Activated T-cell treated with anti-CD3 and anti-CD28 coated beads, Interleukin-2, amount 50 U/mL, for 72 hours (primary cell): ENCODE measurements around the gene SORBS1. TPM values are rescaled to one million over a fixed set of nuclear protein-coding genes. Genes with fewer than 3 reads are reported as not detected.

Experiments used
- ATAC-seq, 2 donors: fragments of 150-1000 bp; cut with Tn5 transposase; replicated peaks in 1 of 2; 2 replicates each; pipeline ENCODE4 v1.10.0; 2021; ENCODE audit warnings: moderate library complexity in 2 of 2, mild to moderate bottlenecking in 1 of 2
- DNase-seq, 2 donors: peaks; one replicate each; pipeline ENCODE4 v3.0.0; 2021 to 2022; ENCODE audit warnings: mixed read lengths in 1 of 2
- H3K27ac Mint-ChIP-seq: one replicate; pipeline ENCODE4 v1.8.0; 2022; ENCODE audit warnings: mild to moderate bottlenecking, moderate library complexity, mixed read lengths
- H3K27me3 Mint-ChIP-seq: one replicate; pipeline ENCODE4 v1.8.0; 2022; ENCODE audit warnings: low read depth, mixed read lengths
- H3K36me3 Mint-ChIP-seq, 2 donors: one replicate each; pipeline ENCODE4 v1.8.0; 2022; ENCODE audit warnings: mixed read lengths in 2 of 2, mild to moderate bottlenecking in 1 of 2; ENCODE audit not compliant: insufficient read depth in 2 of 2
- H3K4me1 Mint-ChIP-seq: one replicate; pipeline ENCODE4 v1.8.0; 2022; ENCODE audit warnings: low read depth, mixed read lengths
- H3K4me3 Mint-ChIP-seq, 2 donors: one replicate each; pipeline ENCODE4 v1.8.0; 2022; ENCODE audit warnings: mild to moderate bottlenecking in 2 of 2, mixed read lengths in 2 of 2, moderate library complexity in 2 of 2
- H3K9me3 Mint-ChIP-seq, 2 donors: one replicate each; pipeline ENCODE4 v1.8.0; 2022; ENCODE audit warnings: mixed read lengths in 2 of 2
- total RNA-seq, 2 donors: library from RNA; stranded (reverse); gene quantifications; one replicate each; pipeline ENCODE4 v1.2.3, GENCODE V29; 2022

The SORBS1 gene
- total RNA-seq, 2 donors from 2014 or later, result 1.2 to 2.4 TPM

DNA sequence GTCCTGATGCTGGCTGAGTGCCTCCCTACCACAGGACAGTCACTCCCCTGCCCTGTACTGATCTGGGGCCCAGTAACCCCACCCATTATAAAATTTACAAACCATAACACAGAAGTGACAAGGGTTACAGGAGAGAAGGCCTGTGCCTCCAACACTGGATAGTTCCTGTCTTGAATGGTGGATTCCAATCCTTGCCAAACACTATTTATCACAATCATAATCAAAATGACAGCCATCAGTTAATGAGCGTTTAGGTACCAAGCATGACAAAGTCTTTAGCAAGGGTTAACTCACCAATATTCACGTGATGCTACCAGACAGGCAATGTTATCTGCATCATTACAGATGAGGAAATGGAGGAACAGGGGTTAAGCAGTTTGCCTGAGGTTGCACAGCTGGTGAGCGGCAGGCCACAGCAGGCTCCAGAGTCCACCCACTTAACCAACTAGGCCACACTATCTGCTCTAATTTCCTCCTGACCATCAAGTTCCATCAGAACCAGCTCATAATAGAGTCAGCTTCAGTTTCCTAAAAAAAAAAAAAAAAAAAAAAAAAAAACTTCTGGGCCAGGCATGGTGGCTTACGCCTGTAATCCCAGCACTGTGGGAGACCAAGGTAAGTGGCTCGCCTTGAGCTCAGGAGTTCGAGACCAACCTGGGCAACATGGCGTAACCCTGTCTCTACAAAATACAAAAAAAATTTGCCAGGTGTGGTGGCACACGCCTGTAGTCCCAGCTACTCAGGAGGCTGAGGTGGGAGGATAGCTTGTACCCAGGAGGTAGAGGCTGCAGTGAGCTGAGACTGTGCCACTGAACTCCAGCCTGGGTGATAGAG lies 284.6 kb downstream of the SORBS1 start:
- Mint-ChIP-seq H3K9me3 (no peaks in the 10 kb centered on the region), H3K27ac (no peak overlapping the region), H3K4me3 (no peak overlapping the region), H3K4me1 (no peaks in the 10 kb centered on the region), H3K27me3 (no peaks in the 10 kb centered on the region), H3K36me3 (no peaks in the 10 kb centered on the region)
- ATAC-seq, result no peak
- no peak for DNase-seq

DNA sequence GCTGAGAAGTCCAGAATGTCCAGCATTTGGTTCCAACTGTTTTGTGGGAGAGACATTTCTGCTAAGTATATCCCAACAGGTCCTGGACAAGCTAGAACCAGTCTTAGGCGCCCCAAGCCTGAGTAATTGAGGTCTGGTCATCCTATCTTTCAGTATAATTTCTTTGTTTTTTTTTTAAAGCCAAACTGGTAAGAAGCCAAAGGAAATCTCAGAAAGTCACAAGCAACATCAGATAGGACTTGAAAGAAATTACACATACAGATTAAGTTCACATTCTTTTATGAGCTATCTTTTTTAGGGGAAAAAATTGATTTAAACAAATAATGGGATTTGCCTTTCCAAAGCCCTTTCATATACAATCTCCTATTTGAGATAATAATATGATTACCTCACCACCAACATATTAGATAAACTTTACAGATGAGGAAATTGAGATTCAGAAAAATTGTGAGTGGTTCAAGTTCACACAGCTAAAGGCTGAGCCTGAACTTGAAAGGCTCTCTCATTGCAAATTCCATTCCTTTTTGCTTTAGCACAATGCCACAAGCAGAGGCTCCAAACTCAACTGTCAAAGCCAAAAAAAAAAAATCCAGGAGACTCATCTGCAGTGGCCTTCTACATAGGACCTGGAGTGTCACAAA lies 285.3 kb downstream of the SORBS1 start:
- Mint-ChIP-seq H3K27ac (no peak overlapping the region), H3K27me3 (no peaks in the 10 kb centered on the region), H3K4me3 (no peak overlapping the region), H3K36me3 (no peaks in the 10 kb centered on the region), H3K9me3 (no peaks in the 10 kb centered on the region), H3K4me1 (no peaks in the 10 kb centered on the region)
- DNase-seq (no peak), ATAC-seq (no peak)

DNA sequence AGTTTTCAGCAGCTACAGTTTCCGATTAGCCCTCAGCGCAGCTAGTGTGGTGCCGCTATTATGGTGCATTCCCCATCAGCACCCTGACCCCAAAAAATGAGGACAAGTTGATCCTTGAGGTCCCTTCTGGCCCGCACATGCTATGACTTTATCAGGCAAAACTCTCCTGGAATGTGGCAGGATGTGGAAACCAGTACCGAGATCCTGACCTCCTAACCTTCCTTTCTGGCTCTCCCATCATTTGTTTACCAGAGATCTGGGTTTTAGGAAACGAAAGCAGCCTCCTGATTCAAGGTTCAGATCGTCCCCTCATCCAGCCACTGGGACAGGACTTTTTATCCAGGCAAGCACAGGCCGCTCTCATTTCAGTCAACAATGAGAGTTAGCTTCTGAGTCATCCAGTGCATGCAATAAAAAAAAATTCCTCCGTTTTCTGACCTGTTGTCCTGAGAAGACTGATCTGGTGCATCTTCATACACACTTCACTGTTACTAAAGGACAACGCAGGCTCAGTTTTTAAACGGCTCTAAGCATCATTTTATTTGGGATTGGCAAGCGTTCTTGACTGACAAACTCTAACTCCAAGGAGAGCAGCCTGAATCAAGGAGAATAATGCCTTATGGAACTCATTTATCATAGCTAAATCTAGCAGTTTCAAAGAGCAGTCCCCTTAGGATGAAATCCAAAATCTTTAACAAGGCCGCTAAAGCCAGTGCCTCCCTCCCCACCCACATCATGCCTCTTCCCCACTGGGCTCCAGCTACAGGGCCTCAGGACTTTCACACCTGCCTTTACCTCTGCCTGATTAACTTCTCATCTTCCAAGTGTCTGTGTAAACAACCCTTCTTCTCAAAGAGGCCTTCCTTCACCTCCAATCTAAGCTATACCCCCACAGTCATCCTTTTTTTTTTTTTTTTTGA lies 287.5 kb downstream of the SORBS1 start:
- H3K4me3 Mint-ChIP-seq, result no peak overlapping the region
- H3K36me3 Mint-ChIP-seq, result no peaks in the 10 kb centered on the region
- no peak overlapping the region for H3K27ac Mint-ChIP-seq
- no peaks in the 10 kb centered on the region for H3K4me1 Mint-ChIP-seq
- no peaks in the 10 kb centered on the region for H3K9me3 Mint-ChIP-seq
- DNase-seq, result no peak
- no peak for ATAC-seq
- no peaks in the 10 kb centered on the region for H3K27me3 Mint-ChIP-seq

DNA sequence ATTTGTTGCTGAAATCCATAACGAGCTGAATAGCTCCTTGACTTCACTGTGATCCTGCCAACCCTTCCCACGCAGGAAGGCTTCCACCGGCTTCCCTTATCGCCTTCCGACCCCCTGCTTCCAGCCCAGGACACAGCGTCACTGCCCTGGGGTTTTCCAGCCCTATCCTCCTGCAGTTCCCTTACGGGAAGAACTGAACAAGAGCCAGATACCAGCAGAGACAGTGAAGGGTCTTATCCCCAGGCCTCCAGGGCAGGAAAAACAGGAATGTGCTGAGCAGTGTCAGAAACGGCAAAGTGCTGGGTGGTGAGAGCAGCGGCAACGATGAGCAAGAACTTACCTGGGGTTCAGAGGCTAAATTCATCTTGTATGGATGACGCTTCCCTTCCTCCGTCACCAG lies 292.7 kb downstream of the SORBS1 start:
- no peaks in the 10 kb centered on the region for H3K27me3 Mint-ChIP-seq
- no peaks in the 10 kb centered on the region for H3K36me3 Mint-ChIP-seq
- no peak overlapping the region for H3K27ac Mint-ChIP-seq
- no peaks in the 10 kb centered on the region for H3K4me1 Mint-ChIP-seq
- DNase-seq, result no peak
- no peaks in the 10 kb centered on the region for H3K9me3 Mint-ChIP-seq
- no peak for ATAC-seq
- H3K4me3 Mint-ChIP-seq, result no peak overlapping the region

DNA sequence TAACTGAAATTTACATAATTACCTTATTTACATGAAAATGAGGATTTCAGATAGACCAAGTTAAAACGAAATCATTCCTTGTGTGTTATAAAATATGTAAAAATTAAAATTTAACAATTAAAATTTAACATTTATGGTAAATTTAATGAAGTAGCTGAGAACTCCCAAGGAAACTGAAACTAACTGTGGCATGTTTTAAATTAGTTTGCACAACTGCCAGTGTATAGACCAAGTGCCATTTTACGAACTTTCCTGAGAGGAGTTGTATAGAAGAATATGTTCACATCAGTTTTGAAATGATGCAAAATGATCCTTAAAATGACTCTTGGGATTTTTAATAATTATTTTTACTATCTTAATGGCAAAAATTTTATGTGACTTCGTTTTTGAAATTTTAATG lies 293.9 kb downstream of the SORBS1 start:
- H3K9me3 Mint-ChIP-seq, result no peaks in the 10 kb centered on the region
- H3K36me3 Mint-ChIP-seq, result no peaks in the 10 kb centered on the region
- H3K27ac Mint-ChIP-seq, result no peak overlapping the region
- H3K4me3 Mint-ChIP-seq, result no peak overlapping the region
- H3K4me1 Mint-ChIP-seq, result no peaks in the 10 kb centered on the region
- DNase-seq, result no peak
- ATAC-seq, result no peak
- no peaks in the 10 kb centered on the region for H3K27me3 Mint-ChIP-seq

DNA sequence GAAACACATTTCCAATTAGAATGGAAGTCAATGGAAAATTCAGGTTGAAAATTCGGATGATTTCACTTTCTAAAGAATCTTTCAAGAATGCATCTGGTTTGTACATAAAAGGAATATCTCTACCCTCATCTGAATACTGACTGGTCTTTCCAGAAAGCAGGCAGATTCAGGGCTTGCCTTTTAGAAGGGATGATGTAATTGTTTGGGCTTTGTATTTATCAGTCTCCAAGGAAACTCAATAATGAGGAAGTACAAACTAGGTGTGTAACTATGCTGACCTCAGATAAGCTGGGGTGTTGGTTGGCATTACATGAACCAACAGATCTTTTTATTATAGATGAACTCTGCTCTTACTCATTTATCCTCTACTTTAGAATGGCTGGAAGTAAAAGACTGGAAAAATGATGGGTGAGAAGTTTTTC lies 294.5 kb downstream of the SORBS1 start:
- DNase-seq, result no peak
- ATAC-seq, result no peak
- Mint-ChIP-seq H3K4me1 (no peaks in the 10 kb centered on the region), H3K27me3 (no peaks in the 10 kb centered on the region), H3K36me3 (no peaks in the 10 kb centered on the region), H3K27ac (no peak overlapping the region), H3K4me3 (no peak overlapping the region), H3K9me3 (no peaks in the 10 kb centered on the region)

DNA sequence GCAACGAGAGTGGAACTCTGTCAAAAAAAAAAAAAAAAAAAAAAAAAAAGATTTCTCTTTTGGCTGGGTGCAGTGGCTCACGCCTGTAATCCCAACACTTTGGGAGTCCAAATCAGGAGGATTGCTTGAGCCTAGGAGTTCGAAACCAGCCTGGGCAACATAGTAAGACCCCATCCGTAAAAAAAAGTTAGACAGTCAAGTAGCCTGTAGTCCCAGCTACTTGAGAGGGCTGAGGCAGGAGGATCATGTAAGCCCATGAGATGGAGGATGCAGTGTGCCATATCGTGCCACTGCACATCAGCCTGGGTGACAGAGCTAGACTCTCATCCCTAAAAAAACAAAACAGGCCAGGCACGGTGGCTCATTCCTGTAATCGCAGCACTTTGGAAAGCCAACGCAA lies 295.6 kb downstream of the SORBS1 start:
- Mint-ChIP-seq H3K27ac (no peak overlapping the region), H3K4me1 (no peaks in the 10 kb centered on the region), H3K36me3 (no peaks in the 10 kb centered on the region), H3K4me3 (no peak overlapping the region), H3K27me3 (no peaks in the 10 kb centered on the region), H3K9me3 (no peaks in the 10 kb centered on the region)
- DNase-seq (no peak), ATAC-seq (no peak)

DNA sequence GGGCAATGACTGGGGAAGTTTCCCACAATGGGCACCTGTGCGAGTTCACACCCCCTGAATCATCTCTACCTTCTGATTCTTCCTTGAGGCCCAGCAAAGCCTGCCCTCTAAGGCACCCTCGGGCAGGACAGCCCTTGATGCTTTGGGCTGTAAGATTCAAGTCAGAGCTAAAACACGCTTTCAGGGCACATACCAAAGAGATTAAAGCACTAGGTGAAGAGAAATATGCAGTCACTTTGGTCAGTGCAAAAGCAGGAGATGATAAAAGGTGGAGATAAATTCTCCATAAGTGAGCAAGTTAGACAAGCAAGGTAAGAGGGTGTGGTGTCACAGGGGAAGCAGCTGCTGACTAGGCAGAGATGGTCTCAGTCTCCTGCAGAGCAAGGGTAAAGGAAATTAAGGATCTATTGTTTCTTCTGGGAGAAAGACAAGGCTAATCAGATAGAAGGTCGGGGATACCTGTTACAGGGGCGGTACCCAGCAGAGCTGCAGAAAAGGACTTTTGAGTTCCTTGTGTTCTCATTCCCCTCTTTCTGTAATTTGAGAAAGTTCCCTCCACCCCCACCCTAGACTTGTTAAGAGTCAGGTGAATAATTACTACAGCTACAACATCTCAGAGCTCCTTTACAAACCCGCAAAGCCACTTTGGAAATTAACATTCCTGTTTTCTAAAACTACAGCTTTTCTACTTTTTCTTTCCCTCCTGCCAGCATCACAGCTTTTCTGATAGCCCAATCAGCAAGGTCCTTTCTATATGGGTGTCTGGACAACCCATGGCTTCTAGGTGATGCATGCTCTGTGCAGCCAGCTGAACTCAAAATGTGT lies 296.7 kb downstream of the SORBS1 start:
- Mint-ChIP-seq H3K27ac (no peak overlapping the region), H3K9me3 (no peaks in the 10 kb centered on the region), H3K4me3 (no peak overlapping the region), H3K27me3 (no peaks in the 10 kb centered on the region), H3K36me3 (no peaks in the 10 kb centered on the region), H3K4me1 (no peaks in the 10 kb centered on the region)
- ATAC-seq (no peak), DNase-seq (no peak)

DNA sequence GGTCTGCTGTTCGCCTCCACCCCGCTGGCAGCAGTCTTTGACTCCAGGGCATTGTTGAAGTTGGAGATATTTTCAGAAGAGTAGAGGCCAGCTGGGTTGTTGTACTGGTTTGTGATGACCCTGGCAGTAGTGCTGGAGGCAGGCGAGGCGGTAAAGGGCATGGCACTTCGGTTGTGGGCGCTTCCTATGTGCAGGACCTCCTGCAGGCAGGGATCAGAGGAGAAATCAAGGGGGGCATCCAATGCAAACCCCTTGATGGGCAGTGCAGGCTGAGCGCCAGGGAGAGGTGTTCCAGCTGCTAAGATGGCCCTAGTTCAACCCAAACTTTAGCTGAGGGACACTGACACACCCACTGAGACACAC lies 297.3 kb downstream of the SORBS1 start:
- Mint-ChIP-seq H3K27me3 (no peaks in the 10 kb centered on the region), H3K4me1 (no peaks in the 10 kb centered on the region), H3K9me3 (no peaks in the 10 kb centered on the region), H3K36me3 (no peaks in the 10 kb centered on the region), H3K4me3 (no peak overlapping the region), H3K27ac (no peak overlapping the region)
- no peak for DNase-seq
- ATAC-seq, result no peak

DNA sequence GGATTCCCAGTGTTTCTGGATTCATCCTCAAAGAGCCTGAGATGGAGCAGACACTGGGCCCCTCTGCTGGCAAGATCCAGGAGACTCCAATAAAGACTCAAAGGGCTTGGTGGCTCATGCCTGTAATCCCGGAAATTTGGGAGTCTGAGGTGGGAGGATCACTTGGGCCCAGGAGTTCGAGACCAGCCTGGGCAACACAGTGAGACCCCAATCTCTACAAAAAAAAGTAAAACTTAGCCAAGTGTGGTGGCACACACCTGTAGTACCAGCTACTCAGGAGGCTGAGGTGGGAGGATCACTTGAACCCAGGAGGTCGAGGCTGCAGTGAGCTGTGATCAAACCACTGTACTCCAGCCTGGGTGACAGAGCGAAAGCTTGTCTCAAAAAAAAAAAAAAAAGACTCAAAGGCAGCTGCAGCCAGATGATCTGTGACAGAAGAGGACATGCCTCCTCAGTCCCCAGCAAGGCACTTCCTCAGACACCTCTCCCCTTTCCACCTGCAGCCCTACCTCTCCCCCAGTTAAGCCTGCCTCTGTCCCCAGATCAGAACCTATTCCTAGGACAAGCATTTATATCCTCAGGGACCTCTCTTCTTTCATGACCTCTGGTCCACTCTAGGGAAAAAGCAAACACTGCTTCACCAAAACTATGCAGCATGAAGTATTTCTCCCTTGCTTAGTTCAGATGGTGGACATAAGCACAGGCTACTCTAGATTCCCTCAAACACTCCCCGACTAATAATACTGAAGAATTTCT lies 298.2 kb downstream of the SORBS1 start:
- H3K36me3 Mint-ChIP-seq, result no peaks in the 10 kb centered on the region
- H3K4me3 Mint-ChIP-seq, result no peak overlapping the region
- no peaks in the 10 kb centered on the region for H3K9me3 Mint-ChIP-seq
- no peak overlapping the region for H3K27ac Mint-ChIP-seq
- no peaks in the 10 kb centered on the region for H3K27me3 Mint-ChIP-seq
- DNase-seq, result no peak
- H3K4me1 Mint-ChIP-seq, result no peaks in the 10 kb centered on the region
- no peak for ATAC-seq

DNA sequence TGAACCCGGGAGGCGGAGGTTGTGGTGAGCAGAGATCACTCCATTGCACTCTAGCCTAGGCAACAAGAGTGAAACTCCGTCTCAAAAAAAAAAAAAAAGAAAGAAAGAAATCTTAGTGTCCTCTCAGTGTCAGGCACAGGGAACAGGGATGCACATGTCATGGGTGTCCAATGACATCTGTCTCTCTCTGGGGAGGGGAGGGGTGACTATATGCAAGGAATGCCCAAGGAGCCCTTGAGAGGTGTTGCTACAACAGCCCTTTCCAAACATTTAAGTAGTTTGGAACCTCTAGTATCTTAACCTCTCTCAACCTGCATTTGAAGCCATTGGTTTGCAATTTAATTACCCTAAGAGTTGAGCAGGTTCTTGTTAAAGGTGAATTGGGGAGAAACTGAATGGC lies 299.2 kb downstream of the SORBS1 start:
- no peaks in the 10 kb centered on the region for H3K36me3 Mint-ChIP-seq

More for the DNA sequence above, 299.2 kb downstream of the SORBS1 start:
- no peak for ATAC-seq
- H3K4me3 Mint-ChIP-seq, result no peak overlapping the region
- DNase-seq, result no peak
- no peaks in the 10 kb centered on the region for H3K27me3 Mint-ChIP-seq
- H3K4me1 Mint-ChIP-seq, result no peaks in the 10 kb centered on the region
- H3K27ac Mint-ChIP-seq, result no peak overlapping the region
- no peaks in the 10 kb centered on the region for H3K9me3 Mint-ChIP-seq
